ENCODE measurements around the gene CACNA1S.

DNA sequence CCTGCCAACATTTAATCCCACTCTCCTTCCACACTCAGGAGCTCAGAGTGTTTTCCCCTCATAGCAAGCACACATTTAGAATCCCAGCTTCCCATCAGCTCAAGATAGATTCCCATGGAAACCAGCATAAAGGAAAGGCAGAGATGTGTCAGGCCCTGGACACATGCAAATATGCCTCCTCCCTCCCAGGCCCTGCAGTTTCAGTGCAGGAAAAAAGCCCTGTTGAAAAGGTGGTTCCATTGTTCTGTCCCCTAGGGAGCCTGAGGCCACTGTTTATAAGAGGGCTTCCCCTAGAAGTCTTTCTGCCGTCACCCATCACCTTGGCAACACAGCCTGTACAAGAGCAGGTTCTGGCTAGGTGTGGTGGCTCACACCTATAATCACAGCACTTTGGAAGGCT, 3.6 kb downstream of the CACNA1S start:
- no peak for TF ChIP-seq EZH2phosphoT487 (IDR thresholded peaks at IDR 0.05; ENCODE audit: insufficient read depth, low read depth)
- no peak for TF ChIP-seq EZH2 (IDR thresholded peaks at IDR 0.05; ENCODE audit: insufficient read depth, poor library complexity, severe bottlenecking)

Measured in GM23248 (cell line).